ENCODE results near the gene OSMR. TPM values are rescaled to one million over a fixed set of nuclear protein-coding genes. Genes with fewer than 3 reads are reported as not detected.

The OSMR gene
- total and polyA plus RNA-seq, 2 of the 13 experiments (the other 11 are each of a cell fraction or from before 2014, with no cell fraction given), result 21.3 to 86.5 TPM

- TF ChIP-seq MED8 (CRISPR knock-in tag; IDR thresholded peaks at IDR 0.05; ENCODE audit: insufficient replicate concordance), result peak; percentile 48
- TF ChIP-seq, protein P1, sequence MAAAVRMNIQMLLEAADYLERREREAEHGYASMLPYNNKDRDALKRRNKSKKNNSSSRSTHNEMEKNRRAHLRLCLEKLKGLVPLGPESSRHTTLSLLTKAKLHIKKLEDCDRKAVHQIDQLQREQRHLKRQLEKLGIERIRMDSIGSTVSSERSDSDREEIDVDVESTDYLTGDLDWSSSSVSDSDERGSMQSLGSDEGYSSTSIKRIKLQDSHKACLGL (CRISPR knock-in tag; IDR thresholded peaks at IDR 0.05), result peak; percentile 26; the same call in 1 of the 2 replicates
- 0 out of 2 replicates have a peak, but pooled peaks have one; percentile 17 for TF ChIP-seq ZNF773 (CRISPR knock-in tag; IDR thresholded peaks at IDR 0.05; ENCODE audit: borderline replicate concordance)
- TF ChIP-seq SNAPC2 (CRISPR knock-in tag; IDR thresholded peaks at IDR 0.05), result peak; percentile 25; the same call in 1 of the 2 replicates
- no peak; the same call in 1 of the 2 replicates for TF ChIP-seq ZNF205 (CRISPR knock-in tag; IDR thresholded peaks at IDR 0.05)
- TF ChIP-seq ZNF552 (CRISPR knock-in tag; IDR thresholded peaks at IDR 0.05; ENCODE audit: borderline replicate concordance), result no peak
- TF ChIP-seq ZBTB7A (CRISPR knock-in tag; IDR thresholded peaks at IDR 0.05), result peak; percentile 63; the same call in 1 of the 2 replicates
- TF ChIP-seq ZNF17 (CRISPR knock-in tag; IDR thresholded peaks at IDR 0.05), result no peak
- TF ChIP-seq, protein P2, sequence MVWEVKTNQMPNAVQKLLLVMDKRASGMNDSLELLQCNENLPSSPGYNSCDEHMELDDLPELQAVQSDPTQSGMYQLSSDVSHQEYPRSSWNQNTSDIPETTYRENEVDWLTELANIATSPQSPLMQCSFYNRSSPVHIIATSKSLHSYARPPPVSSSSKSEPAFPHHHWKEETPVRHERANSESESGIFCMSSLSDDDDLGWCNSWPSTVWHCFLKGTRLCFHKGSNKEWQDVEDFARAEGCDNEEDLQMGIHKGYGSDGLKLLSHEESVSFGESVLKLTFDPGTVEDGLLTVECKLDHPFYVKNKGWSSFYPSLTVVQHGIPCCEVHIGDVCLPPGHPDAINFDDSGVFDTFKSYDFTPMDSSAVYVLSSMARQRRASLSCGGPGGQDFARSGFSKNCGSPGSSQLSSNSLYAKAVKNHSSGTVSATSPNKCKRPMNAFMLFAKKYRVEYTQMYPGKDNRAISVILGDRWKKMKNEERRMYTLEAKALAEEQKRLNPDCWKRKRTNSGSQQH (CRISPR knock-in tag; IDR thresholded peaks at IDR 0.05; ENCODE audit: low read depth), result 0 out of 2 replicates have a peak, but pooled peaks have one; percentile 58
- TF ChIP-seq PRDM10 (CRISPR knock-in tag; IDR thresholded peaks at IDR 0.05; ENCODE audit: low read depth), result peak; percentile 73
- peak; percentile 74 for TF ChIP-seq PHF8 (CRISPR knock-in tag; IDR thresholded peaks at IDR 0.05)
- peak; percentile 61; the same call in 1 of the 2 replicates for TF ChIP-seq ZNF343 (CRISPR knock-in tag; IDR thresholded peaks at IDR 0.05)
- peak; percentile 61; the same call in 1 of the 2 replicates for TF ChIP-seq SAFB2 (CRISPR knock-in tag; IDR thresholded peaks at IDR 0.05; ENCODE audit: borderline replicate concordance, low read depth)
- TF ChIP-seq YY1 (IDR thresholded peaks at IDR 0.05; ENCODE audit: insufficient read depth, insufficient replicate concordance, low read depth, low read length), result peak; percentile 47
- TF ChIP-seq NFKBIZ (CRISPR knock-in tag; IDR thresholded peaks at IDR 0.05), result peak; percentile 89; the same call in 1 of the 2 replicates
- no peak for TF ChIP-seq PHF5A (CRISPR knock-in tag; IDR thresholded peaks at IDR 0.05; ENCODE audit: low read depth, unreplicated experiment)
- peak; percentile 85 for TF ChIP-seq GATAD2A (CRISPR knock-in tag; IDR thresholded peaks at IDR 0.05)
Observed at GRCh38 chr5:38845526-38846378, at the start of gene OSMR (continued).
